Panc1 (cell line): ENCODE results near the gene ATP13A3. TPM values are rescaled to one million over a fixed set of nuclear protein-coding genes. Genes with fewer than 3 reads are reported as not detected.
A peak's percentile ranks its signal among the peaks of the same experiment; 100 is the strongest.

Source experiments
- ATAC-seq: fragments of 200-7000 bp; cut with Tn5 transposase; 2 replicates; pipeline ENCODE4 v1.9.1; 2020; ENCODE audit warnings: mild to moderate bottlenecking, moderate library complexity
- BruUV-seq: library from RNA; stranded (reverse); fragments of 400-500 nt; replicated peaks from 2 replicates; lab custom pipeline; 2021; lab: Mats Ljungman, UMichigan
- CTCF ChIA-PET: fragments of 300-600 bp; sonication (Branson Sonifier 250); formaldehyde crosslinking; loops from one replicate; lab custom pipeline; 2022; ENCODE audit warnings: antibody characterized with exemption; lab: Charles Lee
- POLR2A ChIA-PET: fragments of 300-600 bp; sonication (Branson Sonifier 250); formaldehyde crosslinking; loops from one replicate; lab custom pipeline; 2022; ENCODE audit warnings: antibody characterized with exemption; lab: Charles Lee
- DNase-seq: peaks from one replicate; pipeline ENCODE4 v3.0.0-alpha.2; 2010; ENCODE audit warnings: low read depth, low spot score
- H3K27ac ChIP-seq: 2 replicates; pipeline ENCODE4 v1.5.1; 2011; ENCODE audit warnings: mild to moderate bottlenecking, low read length, inconsistent platforms
- H3K27me3 ChIP-seq: fragments of 200-500 bp; sonication (Bioruptor generic); 2 replicates; pipeline ENCODE4 v1.6.0; 2014; ENCODE audit warnings: low read length, inconsistent platforms; ENCODE audit not compliant: control insufficient read depth, insufficient read depth
- H3K36me3 ChIP-seq: fragments of 200-500 bp; sonication (Bioruptor generic); 2 replicates; pipeline ENCODE4 v1.5.1; 2014; ENCODE audit warnings: inconsistent platforms, mild to moderate bottlenecking, low read length, moderate library complexity; ENCODE audit not compliant: control insufficient read depth, insufficient read depth
- H3K4me1 ChIP-seq: 2 replicates; pipeline ENCODE4 v1.5.1; 2011; ENCODE audit warnings: inconsistent platforms, mild to moderate bottlenecking, low read length, moderate library complexity; ENCODE audit not compliant: control insufficient read depth, insufficient read depth
- H3K4me3 ChIP-seq, 2 experiments: 2 replicates each; pipeline ENCODE4 v1.5.1; 2011 to 2012; ENCODE audit warnings: low read depth in 2 of 2, low read length in 2 of 2, mild to moderate bottlenecking in 2 of 2, inconsistent platforms in 1 of 2, moderate library complexity in 1 of 2
- H3K9me3 ChIP-seq: fragments of 200-500 bp; sonication (Bioruptor generic); 2 replicates; pipeline ENCODE4 v1.5.1; 2014; ENCODE audit warnings: low read depth, mild to moderate bottlenecking, inconsistent platforms, low read length, moderate library complexity; ENCODE audit not compliant: control insufficient read depth, insufficient read depth
- CTCF ChIP-seq: fragments of 450-650 bp; IDR thresholded peaks from 2 replicates; pipeline ENCODE4 v1.5.1; 2017; ENCODE audit warnings: mild to moderate bottlenecking
- POLR2AphosphoS5 ChIP-seq: IDR thresholded peaks from 2 replicates; pipeline ENCODE4 v1.6.1; 2012; ENCODE audit warnings: mild to moderate bottlenecking, low read depth, low read length, moderate library complexity
- REST ChIP-seq, 2 experiments: IDR thresholded peaks; 2 replicates each; pipeline ENCODE4 v1.6.1; 2011 to 2012; ENCODE audit warnings: low read depth in 2 of 2, control low read depth in 1 of 2, low read length in 1 of 2, mild to moderate bottlenecking in 1 of 2, moderate library complexity in 1 of 2; ENCODE audit not compliant: insufficient read depth in 1 of 2
- SIN3A ChIP-seq: IDR thresholded peaks from 2 replicates; pipeline ENCODE4 v1.6.1; 2012; ENCODE audit warnings: low read depth, mild to moderate bottlenecking, low read length, moderate library complexity, borderline replicate concordance; ENCODE audit not compliant: insufficient read depth
- TCF7L2 ChIP-seq: IDR thresholded peaks from 2 replicates; pipeline ENCODE4 v1.6.1; 2011; ENCODE audit warnings: mild to moderate bottlenecking, low read depth, low read length, inconsistent platforms
- in situ Hi-C: cut with HindIII; loops from 2 replicates; pipeline ENCODE4 v1.10.0; 2016; ENCODE audit warnings: low sequenced_read_pairs, low pct_unique_long_range_greater_than_20kb
- intact Hi-C: fragments of 100-400 bp; cut with micrococcal nuclease; formaldehyde crosslinking; loops from one replicate; pipeline ENCODE4 v1.10.0; 2022; ENCODE audit not compliant: unreplicated experiment
- total RNA-seq: library from RNA; stranded (reverse); gene quantifications from one replicate; pipeline ENCODE4 v1.2.1, GENCODE V29; 2021; ENCODE audit not compliant: unreplicated experiment

Gene ATP13A3
- total RNA-seq, 1 experiment from 2014 or later, result 169 TPM

- ATAC-seq, result no peak
- BruUV-seq, result TSS peak; percentile 1
- POLR2A ChIA-PET, result interaction anchor here (0.9 kb wide), 1 partner anchor 17 kb away, joined by 4 read pairs; no protein-coding TSS in a partner anchor
- no peak for DNase-seq
- Histone ChIP-seq H3K36me3 (peaks cover 14% of the 10 kb centered on the region), H3K4me1 (peaks cover 33% of the 10 kb centered on the region), H3K27ac (peak overlapping the region; percentile 41; the same call in 1 of the 2 replicates), H3K4me3 (no peak overlapping the region), H3K27me3 (no peaks in the 10 kb centered on the region), H3K9me3 (no peaks in the 10 kb centered on the region)
- intact Hi-C loops (loop anchor here (10.0 kb wide), 1 partner anchor 57 kb away; no protein-coding TSS in a partner anchor), in situ Hi-C loops (no loop called here)
- TF ChIP-seq CTCF, result no peak
- TF ChIP-seq REST (IDR thresholded peaks at IDR 0.05; ENCODE audit: insufficient read depth in 1 of 2, low read depth in 2 of 2, low read length in 1 of 2), result no peak
- TF ChIP-seq TCF7L2, result no peak
- no peak for TF ChIP-seq SIN3A
- no peak for TF ChIP-seq POLR2AphosphoS5
- CTCF ChIA-PET, result no interaction called here
These were observed 5.1 kb downstream of the ATP13A3 start for GRCh38 chr3:194481525-194482195.

- H3K4me1 ChIP-seq, result peaks cover 34% of the 10 kb centered on the region
- ATAC-seq, result no peak
- ChIA-PET POLR2A (interaction anchor here (0.7 to 0.9 kb wide), 2 partner anchors 18 to 23 kb away, joined by 4 read pairs; no protein-coding TSS in a partner anchor), CTCF (no interaction called here)
- intact Hi-C loops (loop anchor here (10.0 kb wide), 1 partner anchor 56 kb away; no protein-coding TSS in a partner anchor), in situ Hi-C loops (no loop called here)
- H3K27ac ChIP-seq, result 0 out of 2 replicates have a peak overlapping the region, but pooled peaks have one; percentile 20
- H3K4me3 ChIP-seq, result no peak overlapping the region
- H3K9me3 ChIP-seq, result no peaks in the 10 kb centered on the region
- TF ChIP-seq TCF7L2, result no peak
- no peak for TF ChIP-seq REST (IDR thresholded peaks at IDR 0.05; ENCODE audit: insufficient read depth in 1 of 2, low read depth in 2 of 2, low read length in 1 of 2)
- TF ChIP-seq CTCF, result no peak
- no peak for TF ChIP-seq SIN3A
- TF ChIP-seq POLR2AphosphoS5, result no peak
- H3K27me3 ChIP-seq, result no peaks in the 10 kb centered on the region
- H3K36me3 ChIP-seq, result peaks cover 14% of the 10 kb centered on the region
- DNase-seq, result no peak
- no TSS peak for BruUV-seq
These were observed 5.7 kb downstream of the ATP13A3 start for GRCh38 chr3:194481103-194481502.
